GM18861 (cell line): ENCODE measurements around the gene TMEM171.

Experiments
- ATAC-seq: cut with Tn5 transposase; IDR thresholded peaks from one replicate; pipeline ENCODE4 v1.9.1; 2021; ENCODE audit not compliant: unreplicated experiment

Gene TMEM171

DNA sequence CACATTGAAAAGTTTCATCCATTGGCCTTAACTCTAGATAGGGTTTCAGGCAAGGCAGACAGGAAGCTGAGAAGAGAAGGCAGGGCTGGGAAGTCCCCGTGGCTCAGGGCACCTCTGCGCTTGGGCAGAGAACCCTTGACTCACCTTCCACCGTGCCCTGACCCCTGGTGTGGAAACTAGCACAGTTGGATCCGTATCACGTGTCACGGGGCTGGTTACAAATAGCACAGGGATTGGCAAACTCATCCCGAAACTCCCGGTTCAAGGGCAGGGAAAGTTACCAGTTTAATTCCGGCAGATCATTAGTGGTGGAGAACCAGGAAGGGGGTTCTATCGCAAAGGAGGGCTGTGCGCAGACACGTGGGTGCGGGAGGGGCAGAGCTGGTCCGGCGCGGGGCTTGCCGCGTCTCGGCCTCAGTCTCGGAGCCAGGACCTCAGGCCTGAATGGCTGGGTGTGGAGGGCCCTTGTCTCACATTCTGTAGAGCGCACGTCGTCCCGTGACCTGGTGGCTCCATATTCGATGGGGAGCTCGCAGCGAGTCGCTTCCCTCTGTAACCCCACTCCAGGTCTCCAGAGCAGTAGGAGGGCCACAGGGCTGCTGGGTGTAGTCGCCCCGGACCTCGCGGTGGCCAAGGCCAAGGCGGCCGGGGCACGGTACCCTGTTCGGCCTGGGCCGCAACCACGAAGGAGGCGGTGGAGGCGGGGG, 771 bp upstream of the TMEM171 start:
- ATAC-seq: no peak

DNA sequence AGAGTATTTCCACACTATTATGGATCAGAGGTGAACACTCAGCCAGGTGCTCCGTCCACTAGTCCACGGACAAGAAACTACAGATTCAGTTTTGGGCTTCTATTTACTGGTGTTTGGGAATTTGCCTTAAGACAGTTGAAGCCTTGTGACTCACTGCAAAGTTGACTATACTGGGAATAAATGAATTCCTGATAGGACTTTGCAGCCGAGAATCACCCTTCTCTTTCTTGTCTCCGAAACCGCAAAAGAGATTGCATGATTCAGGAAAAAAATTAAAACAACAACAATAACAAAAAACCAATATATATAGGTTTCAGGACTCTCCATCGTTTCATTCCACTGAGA, 716 bp downstream of the TMEM171 start:
- no peak for ATAC-seq

DNA sequence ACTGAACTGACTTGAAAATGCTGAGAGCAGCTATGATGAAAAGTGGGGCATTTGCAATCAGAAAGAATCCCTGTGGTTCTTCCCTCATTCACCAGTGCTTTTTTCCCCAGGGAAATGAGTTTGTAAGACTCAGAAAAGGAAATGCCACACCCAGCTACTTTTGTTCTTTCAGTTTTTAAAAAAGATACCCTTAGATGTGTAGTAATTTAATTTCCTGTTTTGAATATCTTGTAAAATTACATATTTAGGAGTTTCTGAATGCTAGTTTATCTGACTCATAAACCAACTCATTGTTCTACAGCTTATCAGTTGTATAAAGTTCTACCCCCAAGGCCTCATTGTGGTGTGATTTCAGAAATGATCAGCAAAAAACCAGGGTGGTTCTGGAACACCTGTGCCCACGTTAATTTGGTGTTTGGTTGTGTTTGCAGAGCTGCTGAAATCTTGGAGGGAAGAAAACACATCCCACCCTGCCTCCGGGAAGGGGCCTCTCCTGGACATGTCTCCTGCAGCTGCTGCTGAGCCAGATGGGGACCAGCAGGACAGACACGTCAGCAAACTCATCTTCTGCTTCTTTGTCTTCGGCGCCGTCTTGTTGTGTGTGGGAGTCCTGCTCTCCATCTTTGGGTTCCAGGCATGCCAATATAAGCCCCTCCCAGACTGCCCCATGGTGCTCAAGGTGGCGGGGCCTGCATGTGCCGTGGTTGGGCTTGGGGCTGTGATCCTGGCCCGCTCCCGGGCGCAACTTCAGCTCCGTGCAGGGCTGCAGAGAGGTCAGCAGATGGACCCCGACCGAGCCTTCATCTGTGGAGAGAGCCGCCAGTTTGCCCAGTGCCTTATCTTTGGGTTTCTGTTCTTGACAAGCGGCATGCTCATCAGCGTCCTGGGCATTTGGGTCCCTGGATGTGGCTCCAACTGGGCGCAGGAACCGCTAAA, 2.8 kb downstream of the TMEM171 start:
- no peak for ATAC-seq

DNA sequence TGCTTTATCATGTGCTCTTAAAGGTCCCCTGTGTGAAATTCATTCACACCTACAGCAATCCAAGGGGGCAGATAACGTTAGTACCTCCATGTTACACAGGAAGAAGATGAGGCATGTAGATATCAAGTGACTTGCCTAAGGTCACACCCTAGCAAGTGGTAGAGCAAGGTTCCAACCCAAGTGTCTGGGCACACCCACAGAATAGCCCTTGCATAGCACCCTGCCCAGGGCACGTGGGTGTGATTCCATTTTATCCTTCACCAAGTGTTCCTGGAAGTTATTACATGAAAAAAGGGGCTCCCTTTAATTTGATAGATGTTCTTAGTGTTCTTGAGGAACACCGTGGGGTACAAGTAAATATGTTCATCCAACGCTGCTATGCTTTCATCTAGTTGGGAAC, 4.9 kb downstream of the TMEM171 start:
- no peak for ATAC-seq

DNA sequence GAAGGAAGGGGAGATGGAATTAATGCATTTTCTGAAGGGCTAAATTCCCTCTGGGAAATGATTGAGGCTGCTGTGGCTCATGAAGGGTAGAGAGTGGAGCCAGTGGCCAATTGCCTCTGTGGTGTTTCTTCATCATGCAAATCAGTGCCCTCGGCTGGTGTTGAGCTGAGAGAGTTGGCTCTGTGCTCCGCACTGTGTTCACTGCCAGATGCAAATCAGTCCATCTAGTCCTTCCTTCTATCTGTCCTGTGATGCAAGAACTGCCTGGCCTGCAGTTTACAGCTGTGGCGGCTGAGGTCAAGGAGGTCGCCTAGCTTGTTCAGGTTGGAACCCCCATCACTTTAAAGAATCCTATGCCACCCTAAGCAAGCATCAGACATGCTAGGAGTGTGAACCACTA, 6.0 kb downstream of the TMEM171 start:
- no peak for ATAC-seq

DNA sequence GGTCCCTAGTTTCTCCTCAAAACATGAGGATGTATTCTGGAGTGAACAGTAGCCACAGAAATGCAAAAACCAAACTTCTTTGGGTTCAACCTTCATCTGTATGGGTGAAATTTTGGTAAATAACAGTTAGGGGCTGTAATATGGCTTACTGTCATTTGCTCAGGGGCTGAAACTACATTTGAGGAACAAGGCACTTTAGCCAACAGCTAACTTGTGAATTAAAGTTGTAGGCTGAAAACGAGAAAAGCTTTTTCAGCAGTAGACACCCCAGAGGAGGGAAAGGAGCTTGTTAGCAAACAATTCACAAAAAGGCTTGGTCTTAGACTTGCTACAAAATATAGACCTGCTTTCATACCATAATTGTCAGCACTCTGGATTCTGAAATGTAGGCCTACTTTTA, 6.6 kb downstream of the TMEM171 start:
- no peak for ATAC-seq

DNA sequence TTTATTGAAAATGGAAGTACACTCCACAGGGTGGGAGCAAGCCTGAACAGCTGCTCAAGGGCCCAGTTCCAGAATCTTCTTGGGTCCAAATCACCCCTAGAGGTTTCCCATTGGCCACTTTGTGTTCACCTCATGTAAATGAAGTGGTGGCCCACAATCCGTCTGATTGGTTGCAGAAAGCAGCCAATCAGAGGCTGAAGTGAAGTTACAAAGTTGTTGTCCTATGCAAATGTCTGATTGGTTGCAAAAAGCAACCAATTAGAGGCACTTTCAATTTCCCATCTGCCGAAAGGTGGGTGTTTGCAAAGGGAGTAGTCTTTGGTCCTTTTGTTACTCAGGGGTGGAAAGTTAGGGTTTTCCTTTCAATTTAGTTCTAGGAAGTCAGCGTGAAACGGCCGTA, 8.8 kb downstream of the TMEM171 start:
- ATAC-seq: no peak

DNA sequence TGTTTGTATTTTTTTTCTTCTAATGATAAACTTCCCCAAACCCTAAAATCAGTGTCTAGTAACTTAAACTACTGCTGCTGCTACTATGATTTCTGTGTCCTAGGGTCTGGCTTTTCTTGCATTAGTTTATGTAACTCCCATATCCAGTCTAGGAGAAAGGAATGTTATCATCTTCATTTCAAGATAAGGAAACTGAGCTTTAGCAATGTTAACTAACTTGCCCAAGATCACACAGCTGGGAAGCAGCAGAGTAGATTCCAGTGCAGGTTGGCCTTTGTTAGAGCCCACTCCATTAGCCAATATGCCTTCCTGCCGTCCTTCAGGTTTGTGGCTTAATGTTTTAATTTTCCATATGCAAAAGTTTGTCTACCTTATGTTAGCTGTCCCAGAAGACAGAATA, 10.4 kb downstream of the TMEM171 start:
- ATAC-seq: no peak

DNA sequence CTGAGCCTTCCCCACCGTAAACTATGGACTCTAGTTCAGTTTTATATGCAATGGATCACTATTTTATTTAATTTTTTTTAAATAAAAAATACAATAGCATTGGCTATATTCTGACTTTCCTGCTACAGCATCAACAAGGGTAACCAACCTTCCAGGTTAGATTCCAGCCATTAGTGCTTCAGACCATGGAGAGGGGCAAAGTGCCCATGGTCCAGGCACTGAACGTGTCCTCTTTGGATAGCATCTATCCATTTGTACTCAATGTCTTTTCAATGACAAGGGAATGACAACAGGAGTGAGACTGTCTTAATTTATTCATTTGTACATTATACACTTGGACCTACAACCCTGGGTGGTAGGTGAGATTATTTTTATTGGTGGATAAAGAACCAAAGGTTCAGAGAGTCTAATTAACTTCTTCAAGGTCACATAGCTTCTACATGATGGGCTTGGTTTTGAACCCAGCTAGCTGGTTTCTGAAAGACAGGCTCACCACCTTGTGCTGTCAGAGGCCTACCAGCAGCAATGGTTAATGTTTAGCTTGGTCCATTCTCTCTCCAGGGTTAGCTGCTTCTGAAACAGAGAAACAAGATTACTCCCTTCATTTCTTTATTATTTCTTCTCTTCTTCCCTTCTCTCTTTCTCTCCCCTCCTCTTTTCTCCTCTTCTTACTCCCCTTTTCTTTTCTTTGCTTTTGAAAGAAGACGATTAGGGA, 11.5 kb downstream of the TMEM171 start:
- no peak for ATAC-seq

DNA sequence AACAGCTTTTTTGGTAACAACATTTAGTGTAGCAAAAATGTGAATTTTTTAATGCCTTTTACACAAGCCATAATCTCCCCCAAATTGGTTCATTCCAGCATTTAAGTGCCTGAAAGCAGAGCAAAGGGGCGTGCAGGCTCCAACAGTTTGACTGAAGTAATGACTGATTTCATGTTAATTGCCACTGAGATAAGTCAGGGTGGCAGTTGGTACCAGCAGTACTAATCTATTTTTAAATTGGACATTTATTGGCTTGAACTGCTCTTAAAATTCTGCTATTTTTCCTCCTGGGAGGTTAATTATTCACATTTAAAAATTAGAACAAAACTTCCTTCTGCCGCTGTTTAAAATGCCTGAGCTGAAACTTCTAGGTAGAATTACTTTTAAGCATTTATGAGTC, 12.4 kb downstream of the TMEM171 start:
- ATAC-seq: no peak

DNA sequence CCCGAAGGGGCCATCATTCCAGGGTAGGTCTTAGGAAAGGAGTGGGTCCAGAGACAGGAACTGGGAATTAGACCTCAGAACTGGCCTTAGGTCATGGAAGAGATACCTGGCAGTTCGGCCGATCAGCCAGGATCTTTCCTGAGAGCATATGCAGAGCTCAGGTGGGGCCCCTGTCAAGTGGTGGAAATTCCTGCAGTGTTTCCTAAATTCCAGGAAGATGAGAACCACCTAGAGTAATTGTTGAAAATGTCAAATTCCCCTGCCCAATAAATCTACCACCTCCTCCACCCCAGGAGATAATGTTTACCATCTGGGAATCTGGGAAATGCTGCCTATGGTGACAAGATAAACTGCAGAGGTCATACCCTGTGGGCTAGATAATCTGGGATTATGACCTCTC, 14.6 kb downstream of the TMEM171 start:
- no peak for ATAC-seq

DNA sequence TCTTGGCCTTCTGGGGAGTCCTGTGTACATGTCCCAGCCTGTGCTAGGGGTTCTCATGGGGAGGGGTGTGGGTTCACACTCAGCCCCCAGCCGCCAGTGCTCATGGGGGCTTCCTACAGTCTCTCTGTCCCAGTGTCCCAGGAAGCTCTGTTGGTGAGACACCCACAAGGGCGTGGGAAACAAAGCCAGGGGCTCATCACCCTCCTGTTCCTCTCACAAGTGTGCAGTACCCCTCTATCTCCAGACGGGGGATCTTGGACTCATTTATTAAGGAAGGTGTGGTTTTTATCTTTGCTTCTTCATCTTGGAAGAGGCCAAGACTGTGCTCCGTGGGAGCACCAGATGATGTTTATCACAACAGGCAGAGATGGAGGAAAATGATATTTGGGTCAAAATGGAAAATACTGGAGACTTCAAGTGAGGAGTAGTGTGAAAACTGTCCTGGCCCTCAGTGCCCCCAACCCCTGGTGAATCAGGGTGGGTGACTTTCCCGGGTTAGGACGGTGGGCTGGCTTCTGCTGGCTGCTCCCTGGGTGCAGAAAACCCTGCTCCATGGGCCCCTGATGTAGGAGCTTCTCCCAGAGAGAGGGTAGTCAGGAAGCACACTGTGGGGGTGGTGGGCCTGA, 15.2 kb downstream of the TMEM171 start:
- ATAC-seq: no peak

DNA sequence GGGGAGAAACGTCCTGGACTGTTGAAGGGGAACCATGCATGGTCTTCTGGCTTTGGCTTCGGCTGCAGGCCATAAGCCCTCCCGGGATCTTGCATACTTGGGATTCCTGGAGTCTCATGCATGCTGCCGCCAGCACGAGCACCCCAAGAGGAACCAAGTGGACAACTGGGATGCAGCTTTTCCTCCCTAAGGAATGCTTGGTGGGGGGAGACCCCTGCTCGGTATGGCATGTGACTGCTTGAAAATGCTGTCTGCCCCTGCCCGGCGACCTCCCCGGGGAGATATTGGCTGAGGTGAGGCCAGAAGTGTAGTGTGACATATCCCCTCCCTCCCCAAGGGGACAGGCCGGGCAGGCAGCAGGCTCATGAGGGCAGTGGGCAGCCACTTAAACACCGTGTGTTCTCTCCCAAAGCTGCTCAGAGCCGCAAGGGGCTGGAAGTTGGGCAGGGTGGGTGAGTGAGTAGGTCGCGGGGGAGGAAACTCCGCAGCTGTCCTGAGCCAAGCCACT, 15.7 kb downstream of the TMEM171 start:
- ATAC-seq: no peak

DNA sequence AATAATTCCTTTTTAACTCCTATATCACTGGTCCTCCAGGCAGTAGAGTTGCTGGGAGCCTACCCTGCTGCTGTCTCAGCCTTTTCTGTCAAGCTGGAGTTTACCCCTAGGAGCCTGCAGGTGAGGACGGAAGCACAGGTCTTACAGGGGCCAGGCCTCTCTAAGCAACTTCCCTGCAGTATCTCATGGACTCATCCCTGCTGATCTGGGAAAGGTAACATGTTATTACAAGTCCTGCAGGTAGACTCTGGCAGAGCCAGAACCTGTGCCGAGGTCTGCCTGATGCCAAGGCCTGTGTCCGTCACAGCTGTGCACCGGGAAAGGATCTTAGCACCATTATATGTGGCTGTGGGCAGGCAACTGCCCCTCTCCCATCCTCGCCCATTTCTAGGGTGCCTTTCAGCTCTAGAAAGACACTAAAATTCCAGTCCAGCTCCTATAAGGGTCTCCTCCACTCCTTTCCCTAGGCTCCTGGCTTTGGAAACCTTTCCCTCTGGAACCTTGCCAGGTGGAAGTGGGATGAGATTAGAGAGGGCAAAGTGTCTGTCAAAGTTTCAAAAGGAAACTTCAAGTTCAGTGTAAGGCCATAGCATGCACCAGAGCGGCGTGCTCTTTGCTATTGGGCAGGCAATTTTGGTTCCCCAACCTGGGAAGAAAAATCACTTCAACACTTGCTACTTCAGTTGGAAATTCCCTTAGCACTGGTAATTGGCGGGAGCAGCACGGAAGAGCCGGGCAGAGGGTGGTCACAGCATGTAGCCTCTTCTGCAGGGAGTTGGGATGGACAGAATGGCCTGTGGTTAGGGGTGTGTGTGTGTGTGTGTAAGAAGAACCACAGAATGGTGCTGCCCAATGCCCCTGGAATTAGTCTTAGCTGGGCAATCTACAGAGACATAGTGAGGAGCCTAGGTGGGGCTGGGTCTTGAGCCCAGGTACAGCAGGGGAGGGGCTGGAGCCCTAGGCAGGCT, 17.5 kb downstream of the TMEM171 start:
- no peak for ATAC-seq

DNA sequence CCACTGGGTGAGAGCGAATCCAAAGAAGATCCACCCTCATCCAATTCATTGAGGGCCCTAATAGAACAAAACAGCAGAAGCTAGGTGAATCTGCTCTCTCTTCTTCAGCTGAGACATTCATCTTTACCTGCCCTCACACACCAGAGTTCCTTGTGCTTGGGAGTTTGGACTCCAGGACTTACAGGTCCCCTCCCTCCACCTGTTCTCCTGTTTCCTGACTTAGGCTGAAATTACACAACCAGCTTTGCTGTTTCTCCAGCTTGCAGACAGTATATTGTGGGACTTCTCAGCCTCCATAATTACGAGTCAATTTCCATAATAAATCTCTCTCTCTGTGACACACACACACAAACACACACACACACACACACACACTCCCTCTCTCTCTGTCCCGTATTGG, 19.1 kb downstream of the TMEM171 start:
- ATAC-seq: no peak

DNA sequence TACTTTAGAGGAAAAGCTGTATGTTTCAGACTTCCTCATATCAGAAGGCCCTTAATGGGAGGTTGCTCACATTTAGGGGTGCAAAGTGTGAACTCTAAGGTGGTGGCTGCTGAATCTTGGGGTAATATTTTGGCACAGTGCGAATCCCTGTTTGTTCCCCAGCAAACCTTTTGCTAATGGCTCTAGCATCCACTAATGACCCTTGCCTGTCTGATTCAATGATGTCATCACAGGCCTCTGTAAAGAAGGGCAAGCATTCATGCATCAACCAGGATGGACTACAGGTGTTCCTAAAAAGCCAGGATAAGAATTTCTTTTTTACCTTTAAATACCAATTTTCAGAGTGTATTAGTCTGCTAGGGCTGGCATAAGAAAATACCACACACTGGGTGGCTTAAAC, 20.4 kb downstream of the TMEM171 start:
- no peak for ATAC-seq

DNA sequence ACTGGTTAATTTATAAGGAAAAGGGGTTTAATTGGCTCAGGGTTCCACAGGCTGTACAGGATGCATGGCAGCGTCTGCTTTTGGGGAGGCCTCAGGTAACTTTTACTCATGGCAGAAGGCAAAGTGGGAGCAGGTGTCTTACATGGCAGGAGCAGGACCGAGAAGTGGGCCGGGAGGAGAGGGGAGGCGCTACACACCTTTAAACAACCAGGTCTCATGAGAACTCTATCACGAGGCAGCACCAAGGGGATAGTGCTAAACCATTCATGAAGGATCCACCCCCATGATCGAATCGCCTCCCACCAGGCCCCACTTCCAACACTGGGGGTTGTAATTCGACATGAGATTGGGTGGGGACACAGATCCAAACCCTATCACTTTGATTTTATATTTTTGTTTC, 21.7 kb downstream of the TMEM171 start:
- no peak for ATAC-seq

DNA sequence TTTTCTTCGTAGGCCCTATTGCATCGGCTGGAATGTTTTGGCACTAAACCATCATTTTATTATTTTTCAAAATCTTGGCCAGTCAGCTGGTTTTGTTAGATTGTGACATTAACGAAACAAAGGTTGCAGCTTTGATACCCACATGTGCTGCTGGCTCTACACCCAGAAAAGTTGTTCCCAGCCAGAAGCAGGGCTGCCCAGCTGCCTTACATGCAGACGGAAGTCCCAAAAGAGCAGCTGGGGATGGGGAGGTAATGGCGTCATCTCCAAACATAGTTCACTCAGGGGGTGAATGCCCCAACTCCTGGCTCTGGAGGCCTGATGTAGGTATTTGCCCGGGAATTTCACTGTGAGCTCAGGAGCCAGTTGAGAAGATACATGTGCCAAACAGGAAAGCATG, 23.3 kb downstream of the TMEM171 start:
- no peak for ATAC-seq

DNA sequence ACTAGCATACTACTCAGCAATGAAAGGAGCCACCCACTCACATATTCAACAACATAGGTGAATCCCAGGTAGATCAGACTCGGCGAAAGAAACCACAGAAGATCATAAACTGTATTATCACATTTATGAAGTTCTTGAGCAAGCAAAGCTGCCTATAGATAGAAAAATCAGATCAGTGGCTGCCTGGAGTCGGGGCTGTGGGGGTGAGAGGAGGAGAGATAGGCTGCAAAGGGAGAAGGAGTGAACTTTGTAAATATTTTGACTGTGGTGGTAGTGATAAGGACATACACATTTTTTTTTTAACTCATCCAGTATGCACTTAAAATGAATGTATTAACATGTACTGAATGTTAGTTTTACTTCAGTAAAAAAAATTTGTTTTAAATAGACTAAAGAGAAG, 29.2 kb downstream of the TMEM171 start:
- ATAC-seq: no peak

DNA sequence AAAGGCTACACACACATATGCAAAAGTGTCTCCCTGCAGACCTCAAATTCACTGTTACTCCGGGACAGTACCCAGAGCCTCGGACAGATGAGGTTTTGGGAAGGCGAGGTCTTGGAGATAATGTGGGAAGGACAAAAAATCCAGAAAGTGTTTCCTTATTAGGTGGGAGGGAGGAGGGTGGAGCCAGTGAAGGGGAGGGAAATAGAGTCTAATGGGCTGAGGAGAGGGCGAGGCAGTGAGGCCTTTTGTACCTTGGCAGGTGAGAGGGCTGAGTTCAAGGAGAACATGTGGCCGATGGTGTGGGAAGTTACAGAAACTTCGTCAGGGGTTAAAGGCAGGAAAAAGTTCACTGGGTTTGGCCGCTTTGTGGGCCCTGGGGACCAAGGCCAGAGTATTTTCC, 30.5 kb downstream of the TMEM171 start:
- no peak for ATAC-seq
